NCI-H526 treated with DMSO at 0.1 percent for 48 hours (cell line): ENCODE data around the gene MYL1.

Experiments used
- DNase-seq: peaks from one replicate; lab custom pipeline; 2025; lab: John Stamatoyannopoulos, UW

Gene MYL1

GRCh38 chr2:210315015-210315788, at the start of gene MYL1:
MYL1 (minus strand) TSS chr2:210315174; CDS start chr2:210315042, 132 bp downstream.
- DNase-seq, result no peak

- no peak for DNase-seq
Observed at GRCh38 chr2:210363876-210364275, 48.9 kb upstream of the MYL1 start.

- DNase-seq, result peak; percentile 6
Observed at GRCh38 chr2:210363261-210363660, 48.3 kb upstream of the MYL1 start.

- DNase-seq, result no peak
Observed at GRCh38 chr2:210360412-210360811, 45.4 kb upstream of the MYL1 start.

DNA sequence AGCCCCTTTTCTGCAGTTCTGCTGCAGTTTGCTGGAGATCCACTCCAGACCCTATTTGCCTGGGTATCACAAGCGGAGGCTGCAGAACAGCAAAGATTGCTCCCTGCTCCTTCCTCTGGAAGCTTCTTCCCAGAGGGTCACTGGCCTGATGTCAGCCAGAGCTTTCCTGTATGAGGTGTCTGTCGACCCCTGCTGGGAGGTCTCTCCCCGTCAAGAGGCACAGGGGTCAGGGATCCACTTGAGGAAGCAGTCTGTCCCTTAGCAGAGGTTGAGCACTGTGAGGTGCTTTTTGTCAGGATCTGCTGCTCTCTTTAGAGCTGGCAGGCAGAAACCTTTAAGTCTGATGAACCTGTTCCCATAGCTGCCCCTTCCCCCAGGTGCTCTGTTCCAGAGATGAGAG, 42.0 kb upstream of the MYL1 start:
- DNase-seq, result no peak

DNA sequence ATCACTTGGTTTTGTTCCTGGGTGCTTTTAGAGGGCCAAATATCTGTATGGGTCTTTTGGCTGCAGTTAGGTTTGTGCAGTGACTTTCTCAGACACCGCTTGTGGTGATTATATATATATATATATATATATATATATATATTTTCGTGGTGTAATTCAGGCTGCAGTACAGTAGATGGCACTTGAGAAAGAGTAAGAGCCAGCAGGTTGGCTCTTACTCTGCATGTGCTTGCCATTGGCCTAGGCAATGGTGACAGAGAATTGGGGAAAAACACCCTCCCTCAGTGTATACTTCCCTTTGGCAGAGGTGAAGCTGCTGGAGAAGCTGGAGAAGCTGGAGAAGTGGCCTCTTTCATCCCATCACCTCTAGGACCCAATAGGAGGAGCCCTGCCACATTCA, 22.2 kb upstream of the MYL1 start:
- no peak for DNase-seq

DNA sequence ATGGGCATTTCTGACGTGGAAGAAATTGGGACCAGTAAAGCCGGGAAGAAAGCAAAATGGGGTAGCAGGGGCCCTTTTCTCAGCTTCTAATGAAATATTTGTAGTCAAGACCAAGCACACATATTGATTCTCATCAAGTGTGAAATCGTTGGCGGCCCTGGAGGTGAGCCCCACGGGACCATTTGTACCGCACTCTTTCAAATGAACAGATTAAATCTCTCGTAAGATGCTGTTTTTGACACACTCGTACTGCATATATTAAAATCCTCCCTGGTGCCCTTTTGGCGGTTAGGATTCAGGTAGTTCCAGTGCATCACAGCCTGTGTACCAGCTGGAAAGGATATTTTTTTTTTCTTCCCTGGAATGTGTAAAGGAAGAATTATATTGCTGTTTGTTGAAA, 9.9 kb upstream of the MYL1 start:
- no peak for DNase-seq

- no peak for DNase-seq
Observed at GRCh38 chr2:210324458-210324857, 9.5 kb upstream of the MYL1 start.

DNA sequence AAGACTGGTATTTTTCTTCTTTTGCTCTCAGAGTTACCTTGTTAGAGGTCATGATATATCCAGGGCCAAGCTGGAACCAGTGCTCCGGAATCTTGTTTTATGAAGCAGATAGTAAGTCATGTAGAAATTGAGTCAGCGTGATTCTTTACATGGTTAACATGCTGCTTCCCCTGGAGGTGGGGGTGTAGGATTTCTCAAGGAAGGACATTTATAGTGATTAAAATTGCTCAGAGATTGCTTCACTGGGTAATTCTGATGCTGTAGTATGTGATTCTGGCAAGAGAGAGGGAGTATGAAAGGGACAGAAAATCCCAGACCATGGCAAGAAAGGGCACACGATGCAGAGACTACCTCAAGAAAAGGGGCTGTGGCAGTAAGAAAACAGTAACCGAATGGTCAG, 8.0 kb upstream of the MYL1 start:
- no peak for DNase-seq

DNA sequence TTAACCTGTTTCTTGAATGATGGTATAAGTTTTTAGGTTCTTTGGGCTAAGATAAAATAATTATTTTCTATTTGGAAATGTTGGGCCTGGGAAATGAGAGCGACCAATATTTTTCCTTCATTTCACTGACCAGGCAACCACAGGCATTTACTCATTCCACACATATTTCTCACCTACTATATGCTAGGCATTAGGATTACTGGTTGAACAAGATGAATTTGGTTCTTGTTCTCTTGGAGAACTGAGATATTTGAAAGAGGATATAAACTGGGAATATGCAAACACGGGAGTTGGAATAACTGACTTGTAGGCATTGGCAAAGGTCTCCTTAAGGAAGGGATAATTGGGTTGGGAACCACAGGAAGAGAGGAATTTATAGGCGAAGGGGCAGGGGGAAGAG, 3.9 kb upstream of the MYL1 start:
- DNase-seq, result no peak

DNA sequence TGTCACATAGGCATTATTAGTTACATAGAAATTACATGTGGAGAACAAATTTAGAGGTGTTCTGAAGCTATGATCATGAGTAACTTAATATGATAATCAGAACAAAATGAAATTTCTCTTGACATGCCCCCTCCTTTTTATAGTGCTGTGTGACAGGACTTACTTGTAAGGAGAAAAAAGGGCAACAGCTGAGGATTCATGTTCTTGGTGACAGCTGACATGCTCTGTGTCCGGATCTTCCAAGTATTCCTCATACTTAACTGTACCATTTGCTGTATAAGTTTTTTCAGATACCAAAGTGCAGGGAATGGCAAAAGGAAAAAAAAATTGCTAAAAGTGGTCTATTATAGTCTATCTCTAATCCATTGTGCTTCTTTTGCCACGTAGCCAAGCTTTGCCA, 3.5 kb upstream of the MYL1 start:
- DNase-seq, result no peak

DNA sequence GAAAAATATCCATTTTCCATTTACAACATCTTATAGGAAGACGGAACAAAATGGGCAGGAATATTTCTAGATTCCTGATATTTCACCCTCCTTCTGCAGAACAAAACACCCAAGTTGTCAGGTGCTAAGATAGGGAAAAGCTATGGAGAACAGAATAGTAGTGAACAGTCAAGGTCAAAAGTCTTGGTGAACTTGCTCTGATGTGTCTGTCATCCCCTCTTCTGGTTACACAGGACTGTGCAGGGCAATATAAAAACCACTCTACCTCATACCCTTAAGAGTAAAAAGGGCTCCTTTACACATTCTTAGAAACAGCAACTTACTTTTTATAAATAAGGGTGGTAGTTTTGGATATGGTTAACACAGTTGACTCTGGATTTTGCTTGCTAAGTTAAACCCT, 4.4 kb downstream of the MYL1 start:
- DNase-seq, result no peak

DNA sequence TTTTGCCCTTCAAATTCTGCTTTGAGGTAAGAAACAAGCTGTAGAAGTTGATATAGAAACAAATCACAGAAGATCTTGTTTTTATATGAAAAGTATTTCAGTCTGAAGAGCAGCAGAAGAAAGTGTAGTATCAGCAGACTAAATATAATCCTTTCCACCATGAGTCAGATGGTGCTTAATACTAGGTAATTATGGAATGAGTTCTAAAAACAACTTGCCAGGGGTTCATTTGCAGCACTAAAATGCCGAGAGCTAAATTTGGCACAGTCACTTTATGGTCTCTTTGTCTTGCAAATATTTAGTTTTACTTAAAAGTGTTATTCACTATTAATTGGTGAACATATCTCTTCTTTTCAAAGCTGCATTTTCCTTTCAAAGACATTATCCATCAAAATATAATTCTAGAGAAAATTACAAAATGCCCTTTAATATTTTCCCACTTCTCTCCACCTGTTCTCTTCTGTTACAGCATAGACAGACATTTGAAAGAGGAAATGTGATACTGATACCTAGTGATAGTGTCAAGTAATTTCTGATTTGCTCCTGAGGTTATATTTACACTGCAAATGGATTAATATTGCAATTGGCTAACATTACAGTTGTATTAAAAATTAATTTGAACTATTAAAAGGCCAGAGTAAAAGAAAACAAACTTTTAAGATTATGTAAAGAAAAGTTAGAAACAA, 5.3 kb downstream of the MYL1 start:
- DNase-seq, result no peak

DNA sequence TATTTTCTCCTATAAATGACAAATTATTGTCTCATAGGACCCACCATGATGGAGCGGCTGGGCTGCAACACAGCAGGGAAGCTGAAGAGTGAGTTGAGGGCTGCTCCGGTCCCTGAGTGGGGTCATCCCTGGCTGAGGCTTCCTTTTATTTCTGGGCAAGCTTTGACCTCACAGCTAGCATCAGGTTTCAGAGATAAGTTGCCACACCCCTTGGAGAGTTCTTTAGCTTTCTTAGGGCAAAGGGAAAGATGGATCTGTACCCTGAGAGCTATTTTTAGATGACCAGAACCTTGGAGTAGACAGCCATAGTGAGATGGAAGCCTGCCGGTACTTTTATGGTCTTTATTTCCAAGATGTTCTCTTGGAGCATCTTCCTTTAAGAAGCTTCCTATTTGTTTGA, 11.5 kb downstream of the MYL1 start:
- no peak for DNase-seq

- no peak for DNase-seq
Observed at GRCh38 chr2:210302326-210302725, 12.6 kb downstream of the MYL1 start.

DNA sequence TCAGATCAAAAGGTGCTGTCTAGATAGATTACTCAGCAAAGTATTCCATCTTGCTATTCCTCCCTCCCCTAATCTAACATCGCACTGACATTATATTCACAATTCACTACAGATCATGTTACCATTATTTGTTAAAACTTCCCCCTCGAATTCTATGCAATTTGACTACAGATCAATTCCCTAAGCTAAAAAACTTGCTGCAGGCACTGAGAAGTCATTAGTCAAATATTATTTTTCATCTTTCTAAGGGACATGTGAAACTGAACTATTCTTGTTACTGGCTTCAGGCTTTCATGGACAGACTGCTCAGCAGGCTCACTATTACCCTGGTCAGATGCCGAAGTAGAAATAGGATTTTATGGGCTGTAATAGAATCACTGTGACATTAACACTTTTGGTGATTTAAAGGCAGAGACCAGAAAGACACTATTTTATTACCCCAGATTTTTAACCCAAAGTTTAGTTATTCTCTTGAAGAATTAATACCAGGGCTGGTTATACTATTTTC, 15.1 kb downstream of the MYL1 start:
- DNase-seq, result peak; percentile 80

DNA sequence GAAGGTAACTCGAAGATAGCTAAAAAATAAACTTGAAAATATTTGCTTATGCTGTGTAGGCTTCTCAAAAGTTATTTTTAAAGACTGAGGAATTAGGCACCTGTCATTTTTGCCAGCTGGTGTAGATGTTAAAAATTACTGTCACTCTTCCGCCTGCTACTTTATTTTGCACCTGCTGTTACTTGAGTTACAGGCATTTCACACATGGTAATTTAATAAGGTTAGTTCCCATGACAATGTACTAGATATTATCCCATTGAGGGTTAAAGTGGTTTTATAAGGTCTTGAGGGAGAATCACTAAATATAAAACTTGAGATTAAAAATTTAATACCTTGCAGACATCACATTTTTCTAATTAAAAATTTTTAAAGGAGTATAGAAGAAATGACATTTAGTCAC, 26.6 kb downstream of the MYL1 start:
- no peak for DNase-seq

DNA sequence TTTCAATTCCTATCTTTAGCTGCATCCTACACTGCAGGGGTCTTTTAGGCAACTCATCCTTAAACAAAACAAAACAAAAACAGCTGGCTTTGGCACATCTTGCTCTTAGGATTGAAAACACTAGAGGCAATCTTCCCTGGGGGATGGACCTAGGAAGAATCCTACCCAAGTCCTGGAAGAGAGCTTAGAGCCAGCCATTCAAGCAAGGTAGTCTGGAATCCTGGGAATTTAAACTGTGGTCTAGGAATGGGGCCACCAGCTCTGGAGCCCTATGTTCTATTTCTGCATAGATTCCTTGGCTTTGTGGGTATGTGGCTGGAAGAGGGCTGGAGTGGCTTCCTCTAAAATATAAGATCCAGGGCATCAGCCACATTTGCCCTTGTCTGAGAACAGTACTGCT, 27.7 kb downstream of the MYL1 start:
- no peak for DNase-seq

- no peak for DNase-seq
Observed at GRCh38 chr2:210286123-210286680, 28.8 kb downstream of the MYL1 start.

DNA sequence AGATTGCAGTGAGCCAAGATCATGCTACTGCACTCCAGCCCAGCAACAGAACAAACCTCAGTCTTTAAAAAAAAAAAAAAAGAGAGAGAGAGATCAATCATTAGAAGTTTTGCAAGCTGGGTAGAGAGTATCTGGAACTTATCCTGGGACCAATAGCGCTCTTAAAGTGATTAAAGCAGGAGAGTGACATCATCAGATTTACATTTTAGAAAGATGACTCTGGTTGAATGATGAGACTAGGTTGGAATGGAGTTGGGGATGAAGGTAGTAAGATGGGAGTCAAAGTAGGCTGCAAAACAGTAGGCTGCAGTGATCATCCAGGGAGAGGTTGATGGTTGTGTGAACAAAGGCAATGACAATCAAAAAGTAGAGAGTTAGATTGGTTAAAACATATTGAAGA, 37.8 kb downstream of the MYL1 start:
- no peak for DNase-seq

- no peak for DNase-seq
Observed at GRCh38 chr2:210271300-210271699, 43.7 kb downstream of the MYL1 start.

- no peak for DNase-seq
Observed at GRCh38 chr2:210269148-210269547, 45.8 kb downstream of the MYL1 start.

DNA sequence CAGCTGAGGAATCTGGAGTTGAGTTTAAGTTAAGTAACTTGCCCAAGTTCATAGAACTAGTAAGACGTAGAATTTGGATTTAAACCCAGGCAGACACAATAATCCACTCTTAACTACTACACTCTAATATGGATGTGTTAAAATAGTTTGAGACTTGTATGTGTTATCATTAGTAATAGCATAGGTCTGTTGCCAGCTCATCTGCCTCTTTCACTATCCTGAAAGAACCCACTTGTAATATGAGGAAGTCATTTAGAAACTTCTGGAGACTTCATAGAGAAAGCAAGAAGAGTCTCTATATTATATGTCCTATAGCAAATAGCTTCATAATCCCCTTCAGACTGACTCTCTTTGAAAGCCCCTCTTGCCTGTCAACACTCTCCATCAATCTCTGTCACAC, 46.7 kb downstream of the MYL1 start:
- no peak for DNase-seq
